Kidney (tissue), 14 donors: ENCODE data around the gene SLC6A3. TPM values are rescaled to one million over a fixed set of nuclear protein-coding genes. Genes with fewer than 3 reads are reported as not detected.

Experiments used
- DNase-seq, 5 donors: peaks; one replicate each; pipeline ENCODE4 v3.0.0-alpha.2; 2013 to 2020
- FAIRE-seq: peaks from 2 replicates; lab custom pipeline; 2012; peaks lifted over from hg19 to GRCh38; lab: Jason Lieb, UNC
- H3K27ac ChIP-seq, 2 donors: one replicate each; pipeline ENCODE4 v1.7.0; 2013; ENCODE audit warnings: low read depth in 2 of 2, low read length in 2 of 2, inconsistent platforms in 1 of 2
- H3K27me3 ChIP-seq: one replicate; pipeline ENCODE4 v1.7.1; 2013; ENCODE audit warnings: low read length, inconsistent platforms; ENCODE audit not compliant: control insufficient read depth, insufficient read depth
- H3K36me3 ChIP-seq, 3 donors: one replicate each; pipeline versions ENCODE4 v1.7.0 to v1.7.1; 2013; ENCODE audit warnings: low read length in 3 of 3, control low read depth in 1 of 3, inconsistent platforms in 1 of 3; ENCODE audit not compliant: insufficient read depth in 3 of 3, control insufficient read depth in 2 of 3
- H3K4me1 ChIP-seq, 3 donors: one replicate each; pipeline versions ENCODE4 v1.7.0 to v1.7.1; 2013; ENCODE audit warnings: low read length in 3 of 3, inconsistent platforms in 1 of 3, low read depth in 1 of 3; ENCODE audit not compliant: control insufficient read depth in 2 of 3, insufficient read depth in 2 of 3
- H3K4me3 ChIP-seq, 3 donors: one replicate each; pipeline versions ENCODE4 v1.7.0 to v1.8.1; 2013; ENCODE audit warnings: low read length in 3 of 3, control low read depth in 1 of 3, inconsistent platforms in 1 of 3
- H3K9ac ChIP-seq, 3 donors: one replicate each; pipeline versions ENCODE4 v1.7.0 to v1.7.1; 2013; ENCODE audit warnings: low read length in 3 of 3, control low read depth in 1 of 3, inconsistent platforms in 1 of 3
- H3K9me3 ChIP-seq, 3 donors: one replicate each; pipeline versions ENCODE4 v1.7.0 to v1.7.1; 2013; ENCODE audit warnings: low read length in 3 of 3, control low read depth in 1 of 3, inconsistent platforms in 1 of 3; ENCODE audit not compliant: control insufficient read depth in 2 of 3, insufficient read depth in 1 of 3
- intact Hi-C: fragments of 100-400 bp; cut with DNase I; formaldehyde crosslinking; loops from one replicate; pipeline ENCODE4 v1.11.1; 2022
- polyA plus RNA-seq: library from polyadenylated mRNA; stranded (reverse); fragments of 350-450 nt; fragmentation: Illumina TruSeq; extraction: RNeasy Lipid Tissue Mini Kit (QIAGEN cat#74804); gene quantifications from one replicate; pipeline ENCODE4 v1.2.3, GENCODE V29; 2014; ENCODE audit warnings: low read depth, low replicate concordance; ENCODE audit not compliant: insufficient read depth
- total RNA-seq: library from RNA; stranded (reverse); fragmentation: NEBNext Ultra II Directional; extraction: Animal tissue kit (Norgen Biotek cat#: 25700); gene quantifications from one replicate; pipeline ENCODE4 v1.2.1, GENCODE V29; 2021
- TF ChIP-seq, protein P1 (sequence below): IDR thresholded peaks from 3 replicates; pipeline ENCODE4 v1.5.1; 2012; ENCODE audit warnings: mild to moderate bottlenecking, moderate library complexity, borderline replicate concordance; ENCODE audit not compliant: insufficient read depth; ENCODE audit errors: extremely low read depth
- donor health status: control.
- donor health status: control.
- donor health status: control.
- donor health status: control.
- donor health status: control.
- donor health status: DM: yes; HTN: yes; CAD: no.
- donor health status: Normal renal cell carcinoma (clear cell type).

The SLC6A3 gene
- total and polyA plus RNA-seq, 2 donors from 2014 or later: 0.09 to 0.54 TPM

DNA sequence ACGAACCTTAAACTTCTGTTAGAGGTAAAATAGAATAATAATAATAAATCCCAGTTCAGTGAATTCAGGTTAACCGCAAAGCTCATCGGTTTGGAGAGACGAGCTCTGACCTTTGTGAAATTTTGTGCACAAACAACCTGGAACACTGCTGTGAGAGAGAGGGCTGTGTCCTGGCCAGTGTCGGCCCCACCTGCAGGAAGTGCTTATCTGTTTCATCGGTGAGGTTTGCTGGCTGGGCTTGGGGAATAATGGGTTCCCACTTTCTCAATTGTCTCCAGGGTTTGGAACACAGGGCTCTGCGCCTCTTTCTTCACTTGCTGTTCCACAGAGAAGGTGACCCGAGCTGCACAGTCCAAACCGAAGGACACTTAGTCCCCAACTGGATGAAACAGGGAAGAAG is 81.0 kb downstream of the SLC6A3 start:
- FAIRE-seq (no peak), DNase-seq (no peak)
- Histone ChIP-seq H3K27ac (no peak overlapping the region), H3K4me1 (no peaks in the 10 kb centered on the region), H3K9me3 (no peaks in the 10 kb centered on the region), H3K36me3 (no peaks in the 10 kb centered on the region), H3K27me3 (no peaks in the 10 kb centered on the region), H3K9ac (no peak overlapping the region), H3K4me3 (no peak overlapping the region)
- intact Hi-C loops: no loop called here
- TF ChIP-seq, protein P1, sequence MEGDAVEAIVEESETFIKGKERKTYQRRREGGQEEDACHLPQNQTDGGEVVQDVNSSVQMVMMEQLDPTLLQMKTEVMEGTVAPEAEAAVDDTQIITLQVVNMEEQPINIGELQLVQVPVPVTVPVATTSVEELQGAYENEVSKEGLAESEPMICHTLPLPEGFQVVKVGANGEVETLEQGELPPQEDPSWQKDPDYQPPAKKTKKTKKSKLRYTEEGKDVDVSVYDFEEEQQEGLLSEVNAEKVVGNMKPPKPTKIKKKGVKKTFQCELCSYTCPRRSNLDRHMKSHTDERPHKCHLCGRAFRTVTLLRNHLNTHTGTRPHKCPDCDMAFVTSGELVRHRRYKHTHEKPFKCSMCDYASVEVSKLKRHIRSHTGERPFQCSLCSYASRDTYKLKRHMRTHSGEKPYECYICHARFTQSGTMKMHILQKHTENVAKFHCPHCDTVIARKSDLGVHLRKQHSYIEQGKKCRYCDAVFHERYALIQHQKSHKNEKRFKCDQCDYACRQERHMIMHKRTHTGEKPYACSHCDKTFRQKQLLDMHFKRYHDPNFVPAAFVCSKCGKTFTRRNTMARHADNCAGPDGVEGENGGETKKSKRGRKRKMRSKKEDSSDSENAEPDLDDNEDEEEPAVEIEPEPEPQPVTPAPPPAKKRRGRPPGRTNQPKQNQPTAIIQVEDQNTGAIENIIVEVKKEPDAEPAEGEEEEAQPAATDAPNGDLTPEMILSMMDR: no peak

- Histone ChIP-seq H3K9me3 (no peaks in the 10 kb centered on the region), H3K4me3 (no peak overlapping the region), H3K4me1 (no peaks in the 10 kb centered on the region), H3K27me3 (no peaks in the 10 kb centered on the region), H3K27ac (no peak overlapping the region), H3K36me3 (no peaks in the 10 kb centered on the region), H3K9ac (no peak overlapping the region)
- DNase-seq: no peak
- no peak for FAIRE-seq
- TF ChIP-seq, protein P1: no peak
- intact Hi-C loops: no loop called here
Observed at GRCh38 chr5:1363581-1363980, 81.7 kb downstream of the SLC6A3 start.

DNA sequence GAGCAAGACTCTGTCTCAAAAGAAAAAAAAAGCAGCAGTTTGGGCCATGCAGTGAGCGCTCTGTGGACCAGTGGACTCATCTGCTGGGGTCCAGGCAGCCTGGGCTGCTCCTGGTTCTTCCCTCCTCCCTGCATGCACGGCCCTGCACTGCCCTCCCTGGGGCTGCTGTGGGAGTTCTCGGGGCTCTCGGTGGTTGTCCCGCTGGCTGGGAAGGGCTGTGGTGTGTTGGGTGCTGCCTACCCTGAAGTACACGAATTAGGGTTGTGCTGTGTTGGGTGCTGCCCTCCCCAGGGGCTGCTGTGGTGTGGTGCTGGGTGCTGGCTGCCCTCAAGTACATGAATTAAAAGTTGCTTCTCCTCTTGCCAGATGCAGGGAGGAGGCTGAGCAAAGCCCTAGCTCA is 82.1 kb downstream of the SLC6A3 start:
- Histone ChIP-seq H3K27me3 (no peaks in the 10 kb centered on the region), H3K9ac (no peak overlapping the region), H3K36me3 (no peaks in the 10 kb centered on the region), H3K27ac (no peak overlapping the region), H3K4me1 (no peaks in the 10 kb centered on the region), H3K4me3 (no peak overlapping the region), H3K9me3 (no peaks in the 10 kb centered on the region)
- DNase-seq: no peak
- intact Hi-C loops: no loop called here
- TF ChIP-seq, protein P1: no peak
- FAIRE-seq: no peak
